Measurements from ENCODE around the gene DYRK1A.

DNA sequence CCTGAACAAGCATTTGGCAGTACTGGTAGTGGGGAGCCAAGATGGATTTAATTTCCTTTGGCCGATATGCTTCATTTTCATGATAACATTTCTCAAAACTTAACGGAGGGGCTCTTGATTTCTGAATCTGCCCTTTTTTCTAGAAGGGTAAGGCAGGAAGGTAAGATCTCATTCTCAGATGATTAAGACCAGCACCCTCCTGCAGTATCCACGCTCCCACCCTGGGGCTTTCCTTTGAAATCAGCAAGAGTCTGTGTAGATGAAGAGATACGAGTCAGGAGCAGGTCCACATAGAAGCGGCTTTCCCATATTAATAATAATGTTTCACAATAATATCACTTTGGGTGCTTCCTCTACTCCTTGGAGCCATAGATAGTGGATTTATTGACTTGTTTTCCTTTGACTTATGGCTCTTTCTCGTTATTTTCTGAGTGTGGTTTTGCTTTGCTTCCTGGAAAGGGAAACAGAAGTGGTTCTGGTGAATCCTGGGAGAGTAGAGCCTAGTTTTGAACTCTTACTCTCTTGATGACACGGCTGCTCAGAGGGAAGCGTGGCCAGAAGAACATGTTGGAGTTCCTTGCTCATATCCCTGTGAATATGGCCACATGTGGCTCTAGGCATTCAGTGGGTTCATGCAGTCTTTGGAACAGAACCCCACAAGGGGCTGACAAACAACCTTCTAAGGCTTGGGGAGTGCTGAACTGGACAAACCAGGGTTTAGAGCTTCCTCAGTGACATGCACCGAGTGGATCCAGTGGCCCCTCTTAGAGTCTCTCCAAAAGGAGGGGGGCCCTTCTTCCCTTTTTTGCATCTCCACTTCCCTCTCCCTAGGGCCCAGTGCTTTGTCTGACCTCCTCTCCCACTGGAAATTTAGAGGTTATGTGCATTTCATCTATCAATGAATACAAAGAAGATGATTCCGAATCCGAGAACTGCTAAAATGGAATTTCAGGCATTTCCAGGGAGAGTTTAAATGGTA lies 195.7 kb downstream of the DYRK1A start:
- TF ChIP-seq, protein P1, sequence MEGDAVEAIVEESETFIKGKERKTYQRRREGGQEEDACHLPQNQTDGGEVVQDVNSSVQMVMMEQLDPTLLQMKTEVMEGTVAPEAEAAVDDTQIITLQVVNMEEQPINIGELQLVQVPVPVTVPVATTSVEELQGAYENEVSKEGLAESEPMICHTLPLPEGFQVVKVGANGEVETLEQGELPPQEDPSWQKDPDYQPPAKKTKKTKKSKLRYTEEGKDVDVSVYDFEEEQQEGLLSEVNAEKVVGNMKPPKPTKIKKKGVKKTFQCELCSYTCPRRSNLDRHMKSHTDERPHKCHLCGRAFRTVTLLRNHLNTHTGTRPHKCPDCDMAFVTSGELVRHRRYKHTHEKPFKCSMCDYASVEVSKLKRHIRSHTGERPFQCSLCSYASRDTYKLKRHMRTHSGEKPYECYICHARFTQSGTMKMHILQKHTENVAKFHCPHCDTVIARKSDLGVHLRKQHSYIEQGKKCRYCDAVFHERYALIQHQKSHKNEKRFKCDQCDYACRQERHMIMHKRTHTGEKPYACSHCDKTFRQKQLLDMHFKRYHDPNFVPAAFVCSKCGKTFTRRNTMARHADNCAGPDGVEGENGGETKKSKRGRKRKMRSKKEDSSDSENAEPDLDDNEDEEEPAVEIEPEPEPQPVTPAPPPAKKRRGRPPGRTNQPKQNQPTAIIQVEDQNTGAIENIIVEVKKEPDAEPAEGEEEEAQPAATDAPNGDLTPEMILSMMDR (IDR thresholded peaks at IDR 0.05) = no peak
- TF ChIP-seq EZH2phosphoT487 (IDR thresholded peaks at IDR 0.05) = no peak

All from neural progenitor cell (in vitro differentiated cells).